Testis (tissue), 3 donors: ENCODE results near the gene MYL12B. TPM values are rescaled to one million over a fixed set of nuclear protein-coding genes. Genes with fewer than 3 reads are reported as not detected.

Experiments used
- DNase-seq: peaks from one replicate; pipeline ENCODE4 v3.0.0-alpha.2; 2019
- H3K27ac ChIP-seq, 2 donors: fragments of 200-600 bp; sonication (generic); one replicate each; pipeline ENCODE4 v1.5.1; 2019
- H3K27me3 ChIP-seq: fragments of 200-600 bp; sonication (generic); one replicate; pipeline ENCODE4 v1.5.1; 2019
- H3K36me3 ChIP-seq: fragments of 200-600 bp; sonication (generic); one replicate; pipeline ENCODE4 v1.5.1; 2017; ENCODE audit warnings: low read depth; ENCODE audit errors: missing control alignments
- H3K4me1 ChIP-seq: fragments of 200-600 bp; sonication (generic); one replicate; pipeline ENCODE4 v1.5.1; 2019
- H3K4me3 ChIP-seq, 2 donors: fragments of 200-600 bp; sonication (generic); one replicate each; pipeline ENCODE4 v1.5.1; 2017 to 2019
- H3K9me3 ChIP-seq: fragments of 200-600 bp; sonication (generic); one replicate; pipeline ENCODE4 v1.5.1; 2017
- POLR2A ChIP-seq: fragments of 450-650 bp; IDR thresholded peaks from one replicate; pipeline ENCODE4 v1.6.1; 2017; ENCODE audit warnings: antibody characterized with exemption, mild to moderate bottlenecking, moderate library complexity
- WGBS, 2 donors: methylation state at CpG; one replicate each; pipeline ENCODE4 v1.1.5; 2018; 5-methylcytosine and 5-hydroxymethylcytosine counted together
- intact Hi-C: fragments of 100-400 bp; cut with DNase I; formaldehyde crosslinking; loops from one replicate; pipeline ENCODE4 v1.15.1; 2023; ENCODE audit warnings: low total_unique reads
- polyA plus RNA-seq: library from polyadenylated mRNA; stranded (reverse); fragments of 350-450 nt; fragmentation: Illumina TruSeq; extraction: RNeasy Lipid Tissue Mini Kit (QIAGEN cat#74804); gene quantifications from one replicate; pipeline ENCODE4 v1.2.3, GENCODE V29; 2014; ENCODE audit warnings: low read depth, low replicate concordance; ENCODE audit not compliant: insufficient read depth
- total RNA-seq, 2 donors: library from RNA; depleted of rRNA; stranded (reverse); fragments of >200 nt; gene quantifications; one replicate each; pipeline ENCODE4 v1.2.3, GENCODE V29; 2016
- TF ChIP-seq, protein P1 (sequence below), 3 experiments: fragments of 450-650 bp in 2 of 3; fragments of 200-600 bp in 1 of 3; sonication (generic) in 1 of 3; IDR thresholded peaks; one replicate each; pipeline ENCODE4 v1.5.1; 2016 to 2019; ENCODE audit warnings: antibody characterized with exemption in 3 of 3, mild to moderate bottlenecking in 2 of 3, moderate library complexity in 1 of 3

Gene MYL12B
- total and polyA plus RNA-seq, 3 donors from 2014 or later: 215 to 372 (median 255) TPM

GRCh38 chr18:3323900-3324299 lies 62.0 kb downstream of the MYL12B start:
- intact Hi-C loops: no loop called here
- H3K9me3 ChIP-seq: no peaks in the 10 kb centered on the region
- no peaks in the 10 kb centered on the region for H3K36me3 ChIP-seq
- H3K27me3 ChIP-seq: no peaks in the 10 kb centered on the region
- TF ChIP-seq, protein P1, sequence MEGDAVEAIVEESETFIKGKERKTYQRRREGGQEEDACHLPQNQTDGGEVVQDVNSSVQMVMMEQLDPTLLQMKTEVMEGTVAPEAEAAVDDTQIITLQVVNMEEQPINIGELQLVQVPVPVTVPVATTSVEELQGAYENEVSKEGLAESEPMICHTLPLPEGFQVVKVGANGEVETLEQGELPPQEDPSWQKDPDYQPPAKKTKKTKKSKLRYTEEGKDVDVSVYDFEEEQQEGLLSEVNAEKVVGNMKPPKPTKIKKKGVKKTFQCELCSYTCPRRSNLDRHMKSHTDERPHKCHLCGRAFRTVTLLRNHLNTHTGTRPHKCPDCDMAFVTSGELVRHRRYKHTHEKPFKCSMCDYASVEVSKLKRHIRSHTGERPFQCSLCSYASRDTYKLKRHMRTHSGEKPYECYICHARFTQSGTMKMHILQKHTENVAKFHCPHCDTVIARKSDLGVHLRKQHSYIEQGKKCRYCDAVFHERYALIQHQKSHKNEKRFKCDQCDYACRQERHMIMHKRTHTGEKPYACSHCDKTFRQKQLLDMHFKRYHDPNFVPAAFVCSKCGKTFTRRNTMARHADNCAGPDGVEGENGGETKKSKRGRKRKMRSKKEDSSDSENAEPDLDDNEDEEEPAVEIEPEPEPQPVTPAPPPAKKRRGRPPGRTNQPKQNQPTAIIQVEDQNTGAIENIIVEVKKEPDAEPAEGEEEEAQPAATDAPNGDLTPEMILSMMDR (IDR thresholded peaks at IDR 0.05): no peak
- no peak for TF ChIP-seq POLR2A
- no peaks in the 10 kb centered on the region for H3K4me1 ChIP-seq
- H3K27ac ChIP-seq: no peak overlapping the region
- no peak overlapping the region for H3K4me3 ChIP-seq
- WGBS, 2 donors: 65 to 75% methylated on average over 4 of the region's 4 CpGs
- DNase-seq: no peak

Other genes starting within 250 kb of the MYL12B start
- 100 to 1,000 TPM; 109 to 141 TPM for gene LPIN2, start 249.0 kb upstream of the MYL12B start, total RNA-seq
- gene LPIN2, start 249.0 kb upstream of the MYL12B start, polyA plus RNA-seq: 56.0 TPM
- gene MYOM1, start 42.2 kb upstream of the MYL12B start, total RNA-seq: 10 to 100 TPM in 1 of 2 donors, 1 to 10 TPM in 1; 9.1 to 19.9 TPM
- gene MYOM1, start 42.2 kb upstream of the MYL12B start, polyA plus RNA-seq: 16.9 TPM
- gene MYL12A, start 14.3 kb upstream of the MYL12B start, total RNA-seq: 100 to 1,000 TPM; 148 to 177 TPM
- gene MYL12A, start 14.3 kb upstream of the MYL12B start, polyA plus RNA-seq: 219 TPM
- gene TGIF1, start 188.0 kb downstream of the MYL12B start, total RNA-seq: 100 to 1,000 TPM in 1 of 2 donors, 10 to 100 TPM in 1; 66.6 to 117 TPM
- gene TGIF1, start 188.0 kb downstream of the MYL12B start, polyA plus RNA-seq: 56.1 TPM